Neural progenitor cell (in vitro differentiated cells): ENCODE measurements around the gene STAMBPL1.

Experiments used
- CTCF ChIP-seq: fragments of 200-600 bp; sonication (generic); IDR thresholded peaks from 2 replicates; pipeline ENCODE4 v1.5.1; 2017; ENCODE audit warnings: antibody characterized with exemption, mild to moderate bottlenecking
- EZH2 ChIP-seq: fragments of 200-600 bp; sonication (generic); IDR thresholded peaks from 2 replicates; pipeline ENCODE4 v1.6.1; 2017; ENCODE audit warnings: antibody characterized with exemption, mild to moderate bottlenecking, moderate library complexity

GRCh38 chr10:88919041-88919440 lies 39.0 kb downstream of the STAMBPL1 start:
- TF ChIP-seq CTCF (no peak), EZH2 (no peak)
